GM21526 (cell line): ENCODE data around the gene PPM1E.
"Not testable (repeated sequence)": the region's sequence is repeated elsewhere in the genome, so short reads cannot be mapped to it uniquely, and the experiment has no call there.

Experiments used
- ATAC-seq: cut with Tn5 transposase; IDR thresholded peaks from one replicate; pipeline ENCODE4 v1.9.1; 2021; ENCODE audit warnings: moderate library complexity; ENCODE audit not compliant: unreplicated experiment, low FRiP score

Gene PPM1E

DNA sequence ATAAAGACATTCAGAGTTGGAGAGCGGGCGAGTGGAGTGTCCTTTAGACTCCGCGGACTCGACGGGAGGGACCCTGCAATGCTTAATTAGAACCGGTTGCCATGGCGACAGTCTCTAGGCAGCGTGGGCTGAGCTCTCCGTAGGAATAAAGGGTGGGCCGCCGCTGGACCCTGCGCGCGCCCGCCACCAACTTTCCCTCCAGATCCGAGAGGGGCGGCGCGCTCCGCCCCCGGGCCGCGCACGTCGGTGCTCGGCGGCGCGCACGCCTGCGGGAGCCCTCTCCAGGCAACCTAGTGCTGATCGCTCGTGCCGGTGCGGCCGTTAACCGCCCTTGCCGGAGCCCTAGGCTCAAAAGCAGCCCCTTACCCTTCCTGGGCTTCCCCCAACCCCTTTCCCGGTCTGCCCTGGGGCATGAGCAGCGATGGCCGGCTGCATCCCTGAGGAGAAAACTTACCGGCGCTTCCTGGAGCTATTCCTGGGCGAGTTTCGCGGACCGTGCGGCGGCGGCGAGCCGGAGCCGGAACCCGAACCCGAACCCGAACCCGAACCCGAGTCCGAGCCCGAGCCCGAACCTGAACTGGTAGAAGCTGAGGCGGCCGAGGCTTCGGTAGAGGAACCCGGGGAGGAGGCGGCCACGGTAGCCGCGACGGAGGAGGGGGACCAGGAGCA, at the start of gene PPM1E:
Gene PPM1E (plus strand): TSS at position 278 of the 669 bp plus-strand sequence.
- no peak for ATAC-seq

DNA sequence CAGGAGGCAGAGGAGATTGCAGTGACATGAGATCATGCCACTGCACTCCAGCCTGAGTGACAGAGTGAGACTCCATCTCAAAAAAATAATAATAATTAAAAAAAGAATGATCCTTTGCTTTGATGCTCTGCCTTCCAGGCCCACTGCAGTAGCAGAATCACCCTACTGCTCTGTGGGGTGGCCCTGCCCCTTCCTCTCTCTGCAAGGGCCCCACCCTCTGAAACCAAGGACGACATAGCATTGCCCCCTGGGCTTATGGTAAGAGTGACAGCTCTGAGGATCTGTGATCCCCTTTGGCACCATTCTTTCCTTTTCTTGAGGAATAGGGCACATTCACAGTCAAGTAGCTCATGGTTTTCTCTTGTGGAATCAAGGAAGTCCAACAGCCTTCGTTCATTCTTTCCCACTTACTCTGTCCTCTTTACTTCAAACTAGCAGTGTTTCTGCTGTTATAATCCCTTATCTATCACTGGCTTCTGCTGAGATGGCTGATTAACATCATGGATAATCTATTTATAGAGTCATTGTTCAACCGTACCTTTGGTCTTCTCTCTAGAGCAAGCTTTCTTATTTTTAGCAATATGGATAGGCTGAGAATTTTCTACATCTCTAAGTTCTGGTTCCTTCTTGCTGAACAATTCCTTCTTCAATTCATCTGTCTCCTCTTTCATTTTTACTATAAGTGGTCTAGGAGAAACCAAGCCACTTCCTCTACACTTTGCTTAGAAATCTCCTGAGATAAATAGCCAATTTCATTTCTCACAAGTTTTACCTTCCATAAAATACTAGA, 49.1 kb upstream of the PPM1E start:
- no peak for ATAC-seq

DNA sequence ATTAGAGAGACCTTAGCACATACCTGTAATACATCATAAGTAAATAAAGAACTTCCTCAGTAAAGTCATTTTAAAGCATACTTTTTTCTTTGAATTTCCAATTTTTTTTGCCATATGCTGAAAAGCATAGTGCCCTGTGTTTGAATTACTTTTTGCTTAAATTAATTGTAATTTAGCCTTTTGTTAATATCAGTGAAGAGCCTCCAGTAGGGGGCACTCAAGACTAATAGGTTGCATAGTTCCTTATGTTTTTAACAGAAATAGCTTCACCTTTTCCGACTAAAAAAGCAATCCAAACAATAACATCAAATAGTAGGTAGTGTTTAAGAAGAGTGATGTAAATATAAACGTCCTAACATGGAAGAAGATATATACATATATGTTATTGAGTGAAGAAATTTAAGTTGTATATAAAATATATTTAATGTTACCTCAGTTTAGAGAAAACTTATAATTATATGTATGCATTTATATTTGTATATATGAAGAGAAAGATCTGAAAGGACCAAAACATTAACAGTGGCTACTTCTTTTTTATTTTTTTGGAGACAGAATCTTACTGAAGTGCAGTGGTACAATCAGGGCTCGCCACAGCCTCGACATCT, 44.6 kb upstream of the PPM1E start:
- ATAC-seq = no peak

DNA sequence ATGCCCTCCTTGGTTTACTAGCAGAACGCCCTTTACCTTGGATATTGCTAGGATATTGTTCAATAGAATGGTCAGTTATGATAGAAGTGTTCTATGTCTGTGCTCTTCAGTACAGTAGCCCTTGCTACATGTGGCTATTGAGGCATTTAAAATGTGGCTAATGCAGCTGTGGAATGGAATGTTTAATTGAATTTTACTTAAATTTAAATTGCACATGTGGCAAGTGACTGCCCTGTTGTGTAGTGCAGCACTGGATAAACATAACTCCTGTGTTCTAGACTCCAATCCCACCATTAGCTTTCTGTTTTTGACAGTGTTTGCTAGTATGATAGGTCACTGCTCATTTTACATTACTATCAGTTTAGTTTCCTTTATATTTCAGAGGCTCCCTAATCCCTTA, 33.4 kb upstream of the PPM1E start:
- no peak for ATAC-seq

DNA sequence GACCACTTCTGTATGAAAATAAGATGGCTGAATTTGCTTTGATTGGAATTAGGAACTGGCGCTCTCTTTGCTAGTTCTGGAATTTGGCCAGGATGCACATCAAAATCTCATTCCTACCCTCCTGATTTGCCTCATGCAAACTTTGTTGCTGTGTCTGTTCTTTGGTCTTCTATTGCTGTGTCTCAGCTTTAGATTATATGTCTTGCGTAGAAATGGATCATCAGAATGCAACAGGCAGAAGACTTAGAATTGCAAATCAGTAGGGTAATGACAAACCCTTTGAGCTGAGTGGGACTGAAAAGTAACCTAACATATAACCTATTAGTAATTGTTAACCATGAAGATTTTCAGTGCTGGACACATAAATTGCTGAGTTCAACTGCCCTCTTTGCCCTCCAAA, 33.0 kb upstream of the PPM1E start:
- ATAC-seq = no peak

DNA sequence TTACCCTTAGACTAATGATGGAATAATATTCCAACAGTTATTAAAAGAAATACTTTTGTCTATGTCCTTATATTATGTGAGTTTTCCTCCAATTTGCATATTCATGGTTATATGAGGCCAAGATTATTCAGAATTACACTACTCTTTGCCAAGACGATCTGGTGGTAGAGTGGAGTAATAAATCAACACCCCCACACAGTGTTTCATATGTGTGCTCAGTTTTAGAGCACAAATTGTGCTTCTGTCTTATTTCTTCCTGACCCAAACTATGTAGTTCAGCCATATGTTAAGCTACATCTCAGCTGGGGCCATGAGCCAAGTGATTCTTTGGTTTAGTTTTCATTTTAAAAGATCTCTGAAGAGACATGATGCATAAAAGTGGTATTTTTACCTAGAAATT, 26.9 kb upstream of the PPM1E start:
- ATAC-seq = no peak

DNA sequence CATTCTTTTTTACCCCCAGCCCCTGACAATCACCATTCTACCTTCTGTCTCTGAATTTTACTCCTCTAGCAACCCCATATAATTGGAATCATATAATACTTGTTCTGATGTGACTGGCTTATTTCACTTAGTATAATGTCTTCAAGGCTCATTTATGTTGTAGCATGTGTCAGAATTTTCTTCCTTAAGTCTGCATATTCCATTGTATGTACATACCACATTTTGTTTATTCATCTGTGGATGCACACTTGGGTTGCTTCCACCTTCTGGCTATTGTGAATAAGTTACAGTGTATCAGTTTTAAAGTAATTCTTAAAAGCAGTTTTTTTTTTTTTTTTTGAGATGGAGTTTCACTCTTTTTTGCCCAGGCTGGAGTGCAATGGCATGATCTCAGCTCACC, 24.7 kb upstream of the PPM1E start:
- ATAC-seq = no peak

DNA sequence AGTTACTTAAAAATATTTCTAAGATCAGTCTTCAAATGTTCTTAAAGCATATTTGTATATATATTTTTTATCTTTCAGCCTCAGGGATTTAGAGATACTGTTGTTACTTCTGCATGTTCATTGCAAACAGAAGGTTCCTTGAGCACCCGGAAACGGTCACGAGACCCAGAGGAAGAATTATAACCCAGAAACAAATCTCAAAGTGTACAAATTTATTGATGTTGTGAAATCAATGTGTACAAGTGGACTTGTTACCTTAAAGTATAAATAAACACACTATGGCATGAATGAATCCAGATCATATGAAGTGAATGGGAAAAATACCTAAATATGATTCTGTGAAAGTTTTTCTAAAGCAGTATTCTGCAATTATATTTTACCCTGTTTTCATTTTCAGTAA, 21.6 kb upstream of the PPM1E start:
- ATAC-seq = no peak

DNA sequence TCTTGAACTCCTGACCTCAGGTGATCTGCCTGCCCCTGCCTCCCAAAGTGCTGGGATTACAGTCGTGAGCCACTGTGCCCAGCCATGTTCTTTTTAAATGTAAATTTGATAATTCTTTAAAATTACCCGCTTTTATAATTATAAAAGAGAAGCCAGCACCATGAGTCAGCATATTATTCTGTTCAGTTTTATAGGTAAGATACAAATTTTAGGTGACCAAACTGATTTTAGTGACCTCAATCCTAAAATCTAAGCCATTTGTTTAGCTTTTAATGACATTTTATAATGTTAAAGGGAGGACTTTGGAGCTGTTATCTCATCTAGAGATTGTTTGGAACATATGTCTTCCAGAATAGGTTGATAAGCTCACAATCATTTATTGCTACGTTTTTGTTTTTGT, 20.8 kb upstream of the PPM1E start:
- no peak for ATAC-seq

DNA sequence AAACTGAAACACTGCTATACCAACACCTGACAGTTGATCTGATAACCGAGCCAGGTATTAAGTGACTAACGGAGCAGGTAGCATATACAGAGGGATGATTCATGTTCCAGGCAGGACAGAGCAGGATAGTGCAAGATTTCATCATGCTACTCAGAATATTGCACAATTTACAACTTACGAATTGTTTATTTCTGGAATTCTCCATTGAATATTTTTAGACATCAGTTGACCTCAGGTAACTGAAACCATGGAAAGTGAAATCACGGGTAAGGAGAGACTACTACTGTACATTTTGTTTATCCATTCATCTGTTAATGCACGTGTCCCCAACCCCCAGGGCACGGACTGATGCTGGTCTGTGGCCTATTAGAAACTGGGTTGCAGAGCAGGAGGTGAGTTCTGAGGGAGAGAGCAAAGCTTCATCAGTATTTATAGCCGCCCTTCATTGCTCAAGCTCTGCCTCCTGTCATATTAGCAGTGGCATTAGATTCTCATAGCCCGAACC, 14.5 kb upstream of the PPM1E start:
- ATAC-seq = no peak

DNA sequence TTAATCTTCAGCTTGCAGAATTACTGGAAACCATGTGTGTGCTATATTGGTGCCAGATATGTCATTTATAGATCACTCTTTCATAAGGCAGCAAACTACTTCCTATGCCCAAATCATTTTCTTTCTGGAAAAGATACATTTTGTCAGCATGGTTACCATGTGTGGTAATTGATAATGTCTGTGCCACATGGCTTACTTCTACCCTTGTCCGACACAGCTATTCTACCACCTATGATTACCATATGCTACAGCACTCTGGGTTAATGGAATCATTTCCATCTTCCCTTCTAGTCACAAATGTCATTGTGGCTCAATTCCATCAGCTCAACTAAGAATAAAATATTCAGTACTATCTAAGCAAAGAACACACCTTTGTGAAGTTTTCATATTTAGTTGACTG, 8.0 kb upstream of the PPM1E start:
- no peak for ATAC-seq

DNA sequence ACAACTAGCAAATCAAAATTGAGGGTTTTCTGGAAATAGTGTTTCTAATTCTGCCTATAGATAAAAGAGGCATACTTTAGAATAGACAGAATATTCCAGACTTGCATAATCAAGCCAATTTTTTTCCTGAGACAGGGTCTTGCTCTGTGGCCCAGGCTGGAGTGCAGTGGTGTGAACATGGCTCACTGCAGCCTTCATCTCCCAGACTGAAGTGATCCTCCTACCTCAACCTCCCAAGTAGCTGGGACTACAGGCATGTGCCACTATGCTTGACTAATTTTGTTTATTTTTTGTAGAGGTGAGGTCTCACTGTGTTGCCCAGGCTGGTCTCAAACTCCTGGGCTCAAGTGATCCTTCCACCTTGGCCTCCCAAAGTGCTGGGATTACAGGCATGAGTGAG, 6.0 kb upstream of the PPM1E start:
- not testable (repeated sequence) for ATAC-seq

DNA sequence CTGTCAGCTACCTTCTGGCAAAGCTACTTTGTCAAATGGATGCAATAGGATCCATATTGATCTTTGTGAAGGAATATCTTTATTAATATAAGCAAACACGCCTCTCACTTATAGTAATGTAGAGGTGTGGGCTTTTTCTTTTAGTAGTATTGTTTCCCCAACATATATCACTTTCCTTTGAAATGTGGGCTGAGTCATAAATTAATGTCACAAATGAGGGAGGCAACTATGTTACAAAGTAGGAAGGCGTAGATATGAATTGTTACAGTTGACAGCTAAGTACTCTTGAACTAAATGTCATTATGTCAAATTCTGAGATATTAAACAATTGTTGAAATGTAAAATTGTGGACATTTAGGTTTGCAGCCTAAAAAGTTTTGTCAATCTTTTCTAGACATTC, 2.6 kb upstream of the PPM1E start:
- ATAC-seq = no peak

DNA sequence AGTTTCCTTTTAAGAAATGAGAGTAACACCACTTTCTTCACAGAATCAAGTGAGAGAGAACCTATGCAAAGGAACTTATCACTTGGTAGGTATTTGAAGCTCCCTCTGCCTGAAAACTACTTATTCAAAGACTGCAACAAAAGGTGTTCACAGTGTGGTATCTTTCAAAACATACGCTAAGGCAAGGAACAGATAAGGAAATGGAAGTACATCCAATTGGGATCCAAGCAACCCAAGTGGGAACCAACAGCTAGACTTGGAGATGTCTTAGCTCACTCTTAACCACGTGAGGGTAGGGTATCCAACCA, 431 bp upstream of the PPM1E start:
- ATAC-seq = no peak

DNA sequence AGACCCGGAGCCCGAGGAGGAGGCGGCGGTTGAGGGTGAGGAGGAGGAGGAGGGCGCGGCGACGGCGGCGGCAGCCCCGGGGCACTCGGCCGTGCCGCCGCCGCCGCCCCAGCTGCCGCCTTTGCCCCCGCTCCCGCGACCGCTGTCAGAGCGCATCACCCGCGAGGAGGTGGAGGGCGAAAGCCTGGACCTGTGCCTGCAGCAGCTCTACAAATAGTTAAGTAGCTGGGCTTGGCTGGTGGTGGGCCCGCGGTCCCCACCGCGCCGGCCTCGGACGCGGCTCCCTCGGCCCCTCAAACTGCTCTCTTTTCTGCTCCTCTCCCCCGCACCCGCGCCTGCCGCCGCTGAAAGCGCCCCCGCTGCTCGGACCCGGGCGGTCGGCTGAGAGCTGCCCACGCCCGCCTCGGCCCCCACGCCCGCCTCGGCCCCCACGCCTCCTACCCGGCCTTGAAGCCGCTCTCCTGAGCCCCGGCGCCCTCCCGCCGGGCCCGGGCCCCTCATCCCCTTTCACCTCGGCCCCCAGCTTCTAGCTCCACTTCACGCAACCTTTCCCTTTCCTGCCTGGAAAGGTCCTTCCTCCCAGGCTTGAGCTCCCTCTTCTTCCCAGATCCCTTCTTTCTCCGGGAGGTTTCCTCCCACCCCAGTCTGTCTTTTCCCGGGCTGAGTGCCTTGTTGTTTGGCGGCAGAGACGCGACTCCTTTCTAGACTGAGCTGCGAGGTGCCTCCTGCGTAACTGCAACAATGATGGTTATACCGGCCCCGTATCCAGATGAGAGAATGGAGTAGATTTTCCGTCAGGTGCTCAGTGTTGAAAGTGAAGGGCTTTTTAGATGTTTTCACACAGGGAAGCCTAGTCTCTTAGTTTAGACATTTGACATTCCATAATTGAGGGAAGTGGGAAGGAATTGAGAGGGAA, 850 bp downstream of the PPM1E start:
- no peak for ATAC-seq

DNA sequence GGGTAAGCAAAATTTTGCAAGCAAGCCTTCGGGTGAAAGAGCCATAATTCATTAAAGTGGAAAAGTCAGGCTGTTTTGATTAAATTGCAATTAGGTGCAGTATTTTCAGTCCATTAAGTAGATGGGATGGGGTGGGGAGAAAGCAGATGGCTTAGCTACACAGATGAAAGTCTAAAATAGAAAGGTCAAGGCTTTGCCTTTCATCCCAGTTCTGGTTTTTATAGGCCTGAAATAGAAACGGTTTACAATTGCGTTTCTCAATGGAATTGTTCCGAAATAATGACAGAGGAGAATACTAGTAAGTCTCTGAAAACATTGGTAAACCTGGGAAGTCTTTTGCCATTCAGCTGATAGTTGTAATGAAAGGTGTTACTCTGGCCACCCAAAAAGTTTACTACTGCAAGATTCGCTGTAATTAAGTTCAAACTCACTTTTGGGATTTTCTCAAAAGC, 1.5 kb downstream of the PPM1E start:
- ATAC-seq = no peak

DNA sequence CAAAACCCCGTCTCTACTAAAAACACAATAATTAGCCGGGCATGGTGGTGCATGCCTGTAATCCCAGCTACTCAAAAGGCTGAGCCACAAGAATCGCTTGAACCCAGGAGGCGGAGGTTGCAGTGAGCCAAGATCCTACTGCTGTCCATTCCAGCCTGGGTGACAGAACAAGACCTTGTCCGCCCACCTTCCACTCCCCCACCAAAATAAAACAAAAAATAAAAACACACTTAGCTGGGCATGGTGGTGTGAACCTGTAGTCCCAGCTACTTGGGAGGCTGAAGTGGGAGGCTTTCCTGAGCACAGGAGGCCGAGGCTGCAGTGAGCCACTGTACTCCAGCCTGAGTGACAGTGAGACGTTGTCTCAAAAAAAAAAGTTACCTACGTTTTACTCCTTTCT, 3.2 kb downstream of the PPM1E start:
- ATAC-seq = no peak

DNA sequence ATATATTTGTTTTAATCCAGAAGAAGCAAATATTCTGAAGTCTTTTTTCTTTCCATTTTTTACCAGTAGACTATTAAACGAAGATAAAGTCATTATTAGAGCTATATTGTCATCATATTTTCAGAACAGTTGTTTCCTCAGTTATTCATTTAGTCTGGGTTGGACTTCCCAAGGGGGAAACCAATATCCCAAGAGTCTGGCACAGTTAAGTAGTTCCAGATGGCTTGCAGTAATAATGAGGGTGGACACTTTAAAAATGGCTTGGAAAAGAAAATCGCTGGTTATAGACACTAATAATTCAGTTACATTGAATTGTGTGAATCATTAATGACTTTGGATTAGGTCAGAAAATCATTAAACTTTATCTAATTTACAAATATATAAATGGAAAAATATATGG, 3.9 kb downstream of the PPM1E start:
- no peak for ATAC-seq

DNA sequence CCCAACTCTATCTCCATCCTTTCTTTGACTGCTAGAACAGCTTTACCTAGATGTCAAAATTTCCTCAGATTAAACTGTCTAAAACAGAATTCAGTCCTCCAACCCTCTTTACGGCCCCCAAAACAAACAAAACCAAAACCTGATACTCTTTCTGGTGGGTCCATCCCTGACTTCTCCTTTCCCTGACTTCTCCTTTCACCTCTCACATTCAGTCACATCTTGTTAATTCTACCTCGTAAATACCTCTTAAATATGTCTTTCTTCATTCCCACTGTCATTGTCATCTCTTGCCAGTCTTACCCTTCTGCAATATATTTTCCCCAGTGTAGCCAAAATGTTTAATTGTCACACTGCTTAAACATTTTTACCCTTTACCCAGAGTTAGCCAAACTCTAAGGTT, 4.6 kb downstream of the PPM1E start:
- ATAC-seq = no peak

DNA sequence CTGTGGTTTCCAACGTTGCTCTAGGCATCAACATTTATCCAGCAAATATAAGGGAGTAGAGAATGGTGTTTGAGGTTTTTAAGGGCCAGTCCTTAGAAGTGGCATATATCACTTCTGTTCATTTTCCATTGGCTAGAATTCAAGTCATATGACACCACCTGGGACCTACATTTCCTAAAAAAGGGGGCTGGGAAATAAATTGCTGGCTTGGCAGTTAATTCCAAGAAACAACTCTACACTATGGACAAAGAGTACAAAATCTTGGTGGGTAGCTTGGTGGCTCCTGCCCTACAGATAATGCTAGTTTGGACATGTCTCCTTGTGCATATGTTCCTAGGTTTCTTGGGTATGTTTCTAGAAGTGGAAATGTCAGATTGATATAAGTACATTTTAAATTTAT, 7.6 kb downstream of the PPM1E start:
- ATAC-seq = no peak

DNA sequence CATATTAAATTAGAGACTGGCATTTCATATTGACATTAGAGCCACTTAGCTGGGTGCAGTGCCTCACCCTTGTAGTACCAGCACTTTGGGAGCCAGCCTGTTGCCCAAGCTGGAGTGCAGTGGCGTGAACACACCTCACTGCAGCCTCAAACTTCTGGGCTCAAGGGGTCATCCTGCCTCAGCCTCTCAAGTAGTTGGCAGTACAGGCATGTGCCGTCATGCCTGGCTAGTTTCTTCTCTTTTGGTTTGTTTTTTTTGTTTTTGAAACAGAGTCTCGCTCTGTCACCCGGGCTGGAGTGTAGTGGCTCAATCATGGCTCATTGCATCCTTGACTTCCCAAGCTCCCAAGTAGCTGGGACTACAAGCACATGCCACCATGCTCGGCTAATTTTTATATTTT, 8.7 kb downstream of the PPM1E start:
- ATAC-seq = no peak
